GM18873 (cell line): ENCODE data around the gene S1PR3.

Source experiments
- ATAC-seq: cut with Tn5 transposase; IDR thresholded peaks from one replicate; pipeline ENCODE4 v1.9.1; 2021; ENCODE audit warnings: mild to moderate bottlenecking, moderate library complexity, moderate number of reproducible peaks; ENCODE audit not compliant: unreplicated experiment, low FRiP score

Gene S1PR3

GRCh38 chr9:89006267-89006666, 15.0 kb downstream of the S1PR3 start:
- ATAC-seq: no peak

DNA sequence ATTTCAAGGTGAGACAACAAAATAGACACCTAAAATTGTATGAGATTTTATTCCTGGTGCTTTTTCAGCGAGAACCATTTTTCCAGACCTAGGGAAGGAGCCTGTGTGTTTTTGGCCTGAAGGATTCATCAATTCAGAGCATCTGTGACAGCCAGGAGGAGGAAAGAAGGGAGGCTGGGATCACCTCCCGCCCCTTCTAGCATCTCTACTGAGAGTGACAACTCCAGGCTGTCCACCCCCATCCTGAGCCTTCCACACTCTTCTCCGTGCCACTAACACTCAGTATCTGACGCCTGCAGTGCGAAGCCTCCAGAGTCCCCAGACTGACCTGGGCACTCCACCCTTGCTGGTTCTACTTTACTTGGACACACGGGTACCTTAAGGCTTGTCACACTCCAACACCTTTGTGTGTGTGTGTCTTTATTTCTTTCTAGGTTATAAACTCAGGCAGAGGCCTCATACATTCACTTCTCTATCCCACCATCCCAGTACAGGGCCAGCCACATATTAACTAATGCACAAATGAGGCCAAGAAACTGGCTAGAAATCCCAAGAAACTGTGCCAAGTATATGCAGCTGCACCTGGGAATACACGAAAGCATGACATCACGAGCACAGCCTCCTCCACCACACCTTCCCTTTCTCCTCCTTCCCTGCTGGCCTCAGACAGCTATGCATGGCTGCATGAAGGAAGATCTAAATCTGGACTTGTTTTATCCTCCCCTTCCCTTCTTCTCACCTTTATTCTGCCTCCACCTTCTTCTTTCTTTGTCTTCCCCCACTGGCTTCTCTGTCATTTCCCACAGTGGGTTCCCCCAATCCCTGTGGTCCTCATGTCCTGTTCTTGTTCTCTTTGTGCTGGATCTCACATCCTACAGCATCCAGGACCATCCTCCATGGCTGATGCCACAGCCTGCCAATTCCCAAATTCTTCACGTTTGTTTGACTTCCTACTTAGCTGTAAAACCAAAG, 16.0 kb downstream of the S1PR3 start:
- ATAC-seq: no peak

GRCh38 chr9:89008055-89008743, 16.9 kb downstream of the S1PR3 start:
- ATAC-seq: no peak

DNA sequence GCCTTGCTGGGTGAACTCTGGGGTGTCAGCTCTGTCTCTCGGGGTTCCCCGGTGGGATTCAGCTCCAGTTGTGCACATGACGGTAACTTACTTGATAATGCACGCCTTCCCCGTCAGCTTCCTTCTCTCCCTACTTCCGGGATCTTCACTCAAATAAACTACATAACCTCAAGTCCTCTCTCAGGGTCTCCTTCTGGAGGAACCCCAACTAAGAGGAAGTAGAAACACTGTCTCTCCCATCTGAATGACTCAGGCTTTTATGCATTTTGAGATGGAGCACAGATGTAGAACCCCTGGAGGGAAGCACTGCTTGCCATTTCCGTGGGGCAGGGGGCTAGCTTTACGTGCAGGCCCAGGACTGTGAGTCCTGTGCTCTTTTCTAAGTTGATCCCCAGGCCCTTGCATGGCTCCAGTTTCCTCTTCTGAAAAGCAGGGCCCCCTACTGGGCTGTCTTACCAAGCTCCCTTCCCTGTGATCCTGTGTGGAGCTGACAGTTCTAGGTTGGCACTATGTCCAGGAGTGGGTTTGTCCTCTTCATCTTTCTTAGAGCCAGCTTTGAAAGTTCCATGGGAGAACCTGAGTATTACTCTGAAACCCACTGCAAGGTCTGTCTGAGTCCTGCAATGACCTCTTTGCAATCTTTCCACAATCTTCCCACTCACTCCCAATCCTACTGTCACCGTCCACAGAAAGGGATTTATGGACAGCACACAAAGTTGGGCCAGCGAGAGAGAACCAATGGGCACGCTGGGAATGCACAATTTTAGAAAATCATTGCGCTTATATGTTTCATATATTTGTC, 17.7 kb downstream of the S1PR3 start:
- ATAC-seq: no peak

GRCh38 chr9:89009546-89009840, 18.2 kb downstream of the S1PR3 start:
- no peak for ATAC-seq

DNA sequence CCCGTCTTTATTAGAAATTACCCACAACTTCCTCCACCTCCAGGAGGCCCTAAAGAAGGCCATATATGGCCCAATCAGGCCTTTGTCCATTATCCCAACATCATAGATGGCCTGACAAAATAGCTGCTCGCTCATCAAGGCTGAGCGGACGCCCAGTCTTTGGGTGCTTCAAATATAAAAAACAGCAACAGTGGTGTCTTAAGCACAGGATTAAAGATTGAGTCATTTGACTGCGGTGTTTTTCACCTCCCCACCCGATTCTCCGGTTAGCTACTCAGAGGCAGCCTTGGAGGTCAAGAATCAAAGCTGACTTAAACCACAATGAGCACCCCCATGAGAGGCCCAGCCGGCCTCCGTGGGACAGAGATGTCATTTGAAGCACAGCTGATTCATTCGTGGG, 18.8 kb downstream of the S1PR3 start:
- ATAC-seq: no peak

DNA sequence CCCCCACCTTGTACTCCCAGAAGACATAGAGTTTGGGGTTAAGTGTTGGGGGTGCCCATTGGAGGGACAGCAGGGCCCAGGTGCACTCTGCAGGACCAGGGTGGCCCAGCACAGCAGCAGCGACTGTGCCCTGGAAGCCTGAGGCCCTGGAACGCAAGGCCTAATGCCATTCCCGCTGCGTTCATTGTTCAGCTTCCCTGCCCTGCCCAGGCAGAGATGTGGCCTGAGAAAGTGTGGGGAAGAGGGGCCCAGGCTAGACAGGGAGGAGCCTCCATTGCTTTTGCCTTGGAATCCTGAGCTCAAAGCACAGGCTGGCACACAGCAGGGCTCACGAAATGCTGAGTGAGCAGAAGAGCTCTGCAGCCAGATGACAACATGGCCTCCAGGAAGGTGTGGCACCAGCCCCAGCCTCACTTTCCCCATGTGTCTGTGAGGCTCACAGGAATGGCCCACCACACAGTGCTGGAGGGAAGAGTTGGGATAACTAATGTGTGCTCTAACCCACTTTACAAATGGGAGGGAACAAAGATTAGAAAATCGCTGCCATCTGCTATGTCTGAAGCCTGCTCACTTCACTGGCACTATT, 19.4 kb downstream of the S1PR3 start:
- no peak for ATAC-seq

- no peak for ATAC-seq
These were observed 20.4 kb downstream of the S1PR3 start for GRCh38 chr9:89011683-89012082.

- ATAC-seq: no peak
These were observed 21.2 kb downstream of the S1PR3 start for GRCh38 chr9:89012294-89013042.

DNA sequence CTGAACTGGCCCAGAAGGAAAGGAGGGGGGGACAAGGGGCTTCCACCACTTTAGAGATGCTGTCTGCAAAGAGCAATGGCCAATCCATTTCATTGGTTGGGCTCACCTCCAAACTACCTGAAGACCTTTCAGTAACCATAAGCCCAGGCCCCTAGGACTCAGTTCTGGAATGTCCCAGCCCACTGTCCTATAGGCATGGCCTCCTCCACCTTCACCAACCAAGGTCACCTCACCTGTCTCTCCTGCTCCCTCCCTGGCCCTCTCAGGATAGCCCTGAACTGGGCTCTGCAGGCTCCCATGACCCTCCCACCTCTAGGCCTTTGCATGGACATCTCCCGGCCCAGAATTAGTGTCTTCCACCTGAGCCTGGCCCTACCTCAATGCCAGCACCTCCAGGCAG, 22.4 kb downstream of the S1PR3 start:
- no peak for ATAC-seq

- no peak for ATAC-seq
These were observed 22.9 kb downstream of the S1PR3 start for GRCh38 chr9:89014153-89014552.

GRCh38 chr9:89015336-89015735, 24.1 kb downstream of the S1PR3 start:
- no peak for ATAC-seq

- ATAC-seq: no peak
These were observed 29.5 kb downstream of the S1PR3 start for GRCh38 chr9:89020754-89021153.

DNA sequence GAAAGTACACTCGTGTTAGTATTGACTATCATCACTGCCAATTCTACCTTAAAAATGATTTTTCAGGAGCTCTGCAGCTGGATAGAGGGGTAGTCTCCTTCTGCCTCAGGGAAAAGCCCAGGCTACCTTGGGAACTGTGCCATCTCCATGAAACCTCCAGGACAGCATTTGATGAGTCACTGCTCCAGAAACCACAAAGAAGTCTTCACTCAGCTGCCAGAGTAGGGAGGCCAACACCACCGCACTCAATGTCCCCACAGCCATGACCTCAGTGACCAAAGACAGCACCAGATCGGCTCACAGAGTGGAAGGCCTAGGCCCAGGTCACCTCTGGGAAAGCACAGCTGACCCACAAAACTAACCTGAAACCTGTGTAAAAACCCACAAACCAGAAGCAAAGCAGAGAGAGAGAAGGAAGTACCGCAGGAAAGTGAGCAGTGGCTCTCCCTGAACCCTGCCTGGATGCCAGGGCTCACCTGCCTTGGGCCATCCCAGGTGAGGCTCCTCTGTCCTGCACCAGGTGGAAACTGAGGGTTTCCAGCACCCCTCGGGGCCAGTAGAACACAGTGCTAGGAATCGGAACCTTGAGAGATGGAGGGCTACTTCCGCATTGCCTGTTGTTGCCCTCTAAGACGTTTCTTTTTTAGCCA, 30.0 kb downstream of the S1PR3 start:
- no peak for ATAC-seq

DNA sequence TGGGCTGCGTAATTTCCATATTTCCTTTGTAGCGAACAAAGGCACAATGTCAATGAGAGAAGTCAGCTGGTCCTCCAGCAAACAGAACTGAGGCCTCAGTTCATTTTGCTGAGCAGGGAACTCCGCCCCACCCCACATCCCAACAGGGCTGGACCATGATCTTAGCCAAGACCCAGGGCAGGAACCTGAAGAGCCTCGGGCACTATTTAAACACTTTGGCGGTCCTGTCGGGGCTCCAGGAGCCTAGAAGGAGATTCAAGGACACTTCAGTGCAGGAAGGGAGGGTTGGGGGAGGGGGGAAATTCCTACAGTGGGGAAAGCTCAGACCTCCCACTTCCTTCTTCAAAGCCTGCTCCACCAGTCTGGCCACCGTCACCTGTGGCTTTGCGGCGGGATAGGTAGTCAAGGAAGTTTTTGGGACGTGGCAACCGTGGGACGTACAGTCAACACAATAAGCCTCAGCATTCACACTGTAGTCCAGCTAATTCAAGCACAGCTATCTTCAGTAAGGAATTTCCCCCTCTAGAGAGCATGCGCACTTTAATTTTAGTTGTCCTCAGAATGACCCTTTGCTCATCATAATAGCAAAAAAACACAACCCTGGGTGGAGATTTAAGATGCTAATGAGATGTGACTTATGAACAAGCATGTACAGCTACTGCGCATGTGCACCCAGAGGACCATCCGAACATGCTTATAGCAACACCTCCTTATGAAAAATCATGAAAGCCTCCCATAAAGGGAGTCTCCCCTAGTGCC, 30.9 kb downstream of the S1PR3 start:
- ATAC-seq: no peak

DNA sequence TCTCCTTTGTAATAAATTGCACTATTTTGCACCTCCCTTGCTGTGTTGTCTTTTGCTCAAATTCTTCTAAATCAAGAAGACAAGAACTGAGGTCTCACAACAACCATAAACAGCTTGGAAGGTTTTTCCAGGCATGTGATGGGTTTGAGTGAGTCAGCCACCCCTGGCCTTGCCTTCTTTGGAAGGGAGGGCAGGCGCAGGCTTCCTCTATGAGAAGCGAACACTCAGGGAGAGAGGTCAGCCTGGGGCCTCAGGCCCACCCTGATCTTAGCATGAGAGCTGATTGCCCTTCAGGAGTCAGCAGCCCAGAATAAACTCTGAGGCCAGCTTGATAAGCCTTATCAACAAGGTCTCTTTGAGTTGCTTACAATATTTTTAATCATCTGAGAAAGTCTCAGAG, 31.6 kb downstream of the S1PR3 start:
- no peak for ATAC-seq

DNA sequence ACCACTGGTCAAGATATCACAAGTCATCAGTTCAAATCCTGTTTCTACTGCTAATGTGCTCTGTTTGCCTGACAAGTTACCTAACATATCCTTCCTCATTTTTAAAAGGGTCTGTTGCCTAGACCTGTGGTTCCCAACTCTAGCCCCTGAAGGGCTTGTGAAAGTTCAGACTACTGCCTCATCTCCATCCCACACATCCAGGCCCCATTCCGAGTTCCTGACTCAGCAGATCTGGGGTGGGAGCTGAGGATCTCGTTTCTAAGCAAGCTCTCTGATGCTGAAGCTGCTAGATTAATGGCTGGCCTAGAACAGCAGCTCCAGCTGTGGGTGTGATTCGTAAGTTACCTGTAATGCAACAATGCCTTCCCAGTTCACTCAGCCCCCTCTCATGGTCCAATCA, 32.5 kb downstream of the S1PR3 start:
- no peak for ATAC-seq

DNA sequence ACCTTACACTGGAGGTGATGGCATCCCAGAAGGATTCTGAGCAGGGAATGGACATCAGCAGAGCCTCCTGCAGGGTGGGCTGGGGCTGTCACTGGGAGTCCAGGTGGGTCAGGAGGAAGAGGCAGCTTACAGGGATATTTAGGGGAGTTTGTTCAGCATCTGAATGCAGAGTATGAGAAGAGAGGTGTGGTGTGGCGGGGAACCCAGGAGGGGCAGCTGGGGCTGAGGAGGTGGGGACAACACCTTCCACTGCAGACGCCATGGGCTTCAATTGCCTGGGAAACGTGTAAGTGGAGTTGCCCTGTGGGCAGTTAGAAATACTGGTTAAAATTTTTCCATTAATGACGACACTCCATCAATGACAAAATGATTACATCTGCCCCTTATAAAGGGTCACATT, 33.5 kb downstream of the S1PR3 start:
- ATAC-seq: no peak

GRCh38 chr9:89025553-89025952, 34.3 kb downstream of the S1PR3 start:
- no peak for ATAC-seq
